ENCODE data around the gene CCDC50. TPM values are rescaled to one million over a fixed set of nuclear protein-coding genes. Genes with fewer than 3 reads are reported as not detected.

Gene CCDC50
- total RNA-seq, 1 experiment from 2014 or later, result 65.4 TPM

Other genes starting within 250 kb of the CCDC50 start
- not detected in 2 replicates for gene OSTN, start 130.2 kb upstream of the CCDC50 start, total RNA-seq (2014; rRNA removed; shearing (Covaris generic); ENCODE audit: low replicate concordance)
- gene UTS2B, start 1.1 kb downstream of the CCDC50 start, total RNA-seq (2014; rRNA removed; shearing (Covaris generic); ENCODE audit: low replicate concordance), result not detected in 2 replicates
- gene PYDC2, start 131.8 kb downstream of the CCDC50 start, total RNA-seq (2014; rRNA removed; shearing (Covaris generic); ENCODE audit: low replicate concordance), result not detected in 2 replicates

Measured in MG63 (cell line).